ENCODE measurements around the gene EPS8L2.

Gene EPS8L2

DNA sequence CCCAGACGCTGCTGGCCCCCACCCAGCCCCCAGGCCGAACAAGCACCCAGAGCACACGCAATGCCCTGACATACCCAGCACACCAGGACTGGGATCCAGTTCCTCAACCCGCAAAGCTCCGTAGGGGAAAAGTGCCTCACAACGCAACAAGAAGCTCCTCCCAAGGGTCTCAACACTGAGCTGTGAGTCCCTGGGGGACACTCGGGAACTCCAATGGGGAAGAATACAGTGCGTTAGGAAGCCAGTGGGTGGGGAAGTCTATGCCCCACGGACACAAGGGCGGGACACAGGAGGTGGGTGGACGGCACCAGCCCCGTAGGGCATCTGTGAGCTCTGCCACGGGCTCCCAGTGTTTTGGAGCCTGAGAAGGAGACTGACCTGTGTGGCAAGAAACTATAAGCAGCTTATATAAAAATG lies 12.6 kb upstream of the EPS8L2 start:
- no peak for DNase-seq (ENCODE audit: low read depth)
- no peak for TF ChIP-seq CTCF (IDR thresholded peaks at IDR 0.05; ENCODE audit: control insufficient read depth, insufficient read depth, low read depth, low read length, missing control alignments)
- H3K4me3 ChIP-seq (ENCODE audit: control insufficient read depth, low read depth, low read length) = peak overlapping the region; percentile 19

GRCh38 chr11:693887-694562 lies 12.0 kb upstream of the EPS8L2 start:
- peak overlapping the region; percentile 53 for H3K4me3 ChIP-seq (ENCODE audit: control insufficient read depth, low read depth, low read length)
- no peak for TF ChIP-seq CTCF (IDR thresholded peaks at IDR 0.05; ENCODE audit: control insufficient read depth, insufficient read depth, low read depth, low read length, missing control alignments)
- DNase-seq (ENCODE audit: low read depth) = no peak

- TF ChIP-seq CTCF (IDR thresholded peaks at IDR 0.05; ENCODE audit: control insufficient read depth, insufficient read depth, low read depth, low read length, missing control alignments) = no peak
- peak; percentile 84 for DNase-seq (ENCODE audit: low read depth)
- H3K4me3 ChIP-seq (ENCODE audit: control insufficient read depth, low read depth, low read length) = peak within 1 kb of the TSS; percentile 53
These were observed 11.3 kb upstream of the EPS8L2 start, which contains the start of gene DEAF1 for GRCh38 chr11:694563-695287. Gene DEAF1 (minus strand): TSS chr11:695222. CDS start chr11:695047, 175 bp downstream.

- peak overlapping the region; percentile 53 for H3K4me3 ChIP-seq (ENCODE audit: control insufficient read depth, low read depth, low read length)
- no peak for DNase-seq (ENCODE audit: low read depth)
- TF ChIP-seq CTCF (IDR thresholded peaks at IDR 0.05; ENCODE audit: control insufficient read depth, insufficient read depth, low read depth, low read length, missing control alignments) = no peak
These were observed 10.8 kb upstream of the EPS8L2 start for GRCh38 chr11:695288-695537.

- peak within 1 kb of the TSS; percentile 53 for H3K4me3 ChIP-seq (ENCODE audit: control insufficient read depth, low read depth, low read length)
- no peak for TF ChIP-seq CTCF (IDR thresholded peaks at IDR 0.05; ENCODE audit: control insufficient read depth, insufficient read depth, low read depth, low read length, missing control alignments)
- DNase-seq (ENCODE audit: low read depth) = peak; percentile 80
These were observed 10.3 kb upstream of the EPS8L2 start, which contains the start of gene TMEM80 for GRCh38 chr11:695538-696248. Gene TMEM80 (plus strand): TSS chr11:695816. CDS start chr11:695828, 12 bp downstream.

- peak; percentile 76 for DNase-seq (ENCODE audit: low read depth)
- TF ChIP-seq CTCF (IDR thresholded peaks at IDR 0.05; ENCODE audit: control insufficient read depth, insufficient read depth, low read depth, low read length, missing control alignments) = no peak
These were observed 9.0 kb upstream of the EPS8L2 start for GRCh38 chr11:696955-697491.

More at GRCh38 chr11:696955-697491, 9.0 kb upstream of the EPS8L2 start:
- H3K4me3 ChIP-seq (ENCODE audit: control insufficient read depth, low read depth, low read length) = peak overlapping the region; percentile 53
